DMS153 treated with DMSO at 0.1 percent for 48 hours (cell line): Measurements from ENCODE around the gene VWF.
"Not testable (repeated sequence)": the region's sequence is repeated elsewhere in the genome, so short reads cannot be mapped to it uniquely, and the experiment has no call there.

ENCODE experiments used
- DNase-seq: peaks from one replicate; lab custom pipeline; 2025; ENCODE audit not compliant: unreplicated experiment; lab: John Stamatoyannopoulos, UW

Gene VWF

GRCh38 chr12:6146509-6146908 lies 22.0 kb upstream of the VWF start:
- no peak for DNase-seq

DNA sequence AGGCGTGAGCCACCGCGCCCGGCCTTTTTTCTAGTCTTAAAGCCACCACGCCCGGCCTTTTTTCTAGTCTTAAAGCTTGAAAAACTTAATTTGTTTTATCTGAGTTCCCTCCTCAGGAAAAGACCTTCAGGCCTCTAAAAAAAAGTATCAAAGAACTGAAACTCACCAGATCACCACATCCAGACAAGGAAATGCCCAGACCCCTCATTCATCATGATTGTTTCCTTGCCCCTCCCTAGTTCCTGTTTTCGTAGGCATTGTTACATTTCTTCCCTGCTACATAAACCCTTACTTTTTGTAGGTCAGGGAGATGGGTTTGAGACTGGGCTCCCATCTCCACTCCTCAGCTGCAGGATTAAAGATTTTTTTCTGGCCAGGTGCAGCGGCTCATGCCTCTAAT lies 21.1 kb upstream of the VWF start:
- DNase-seq: no peak

DNA sequence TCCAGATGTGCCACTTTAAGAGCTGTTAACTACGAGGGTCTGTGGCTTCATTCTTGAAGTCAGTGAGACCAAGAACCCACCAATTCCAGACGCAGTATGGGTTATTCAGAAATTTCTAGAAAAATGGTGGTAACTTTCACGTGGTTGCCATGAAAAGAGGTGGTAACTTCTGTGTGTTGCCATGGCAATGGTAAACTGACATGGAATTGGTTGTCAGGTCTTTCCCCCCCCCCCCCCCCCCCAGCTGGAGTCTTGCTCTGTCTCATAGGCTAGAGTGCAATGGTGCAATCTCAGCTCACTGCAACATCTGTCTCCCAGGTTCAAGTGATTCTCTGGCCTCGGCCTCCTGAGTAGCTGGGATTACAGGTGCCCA lies 18.8 kb upstream of the VWF start:
- no peak for DNase-seq

DNA sequence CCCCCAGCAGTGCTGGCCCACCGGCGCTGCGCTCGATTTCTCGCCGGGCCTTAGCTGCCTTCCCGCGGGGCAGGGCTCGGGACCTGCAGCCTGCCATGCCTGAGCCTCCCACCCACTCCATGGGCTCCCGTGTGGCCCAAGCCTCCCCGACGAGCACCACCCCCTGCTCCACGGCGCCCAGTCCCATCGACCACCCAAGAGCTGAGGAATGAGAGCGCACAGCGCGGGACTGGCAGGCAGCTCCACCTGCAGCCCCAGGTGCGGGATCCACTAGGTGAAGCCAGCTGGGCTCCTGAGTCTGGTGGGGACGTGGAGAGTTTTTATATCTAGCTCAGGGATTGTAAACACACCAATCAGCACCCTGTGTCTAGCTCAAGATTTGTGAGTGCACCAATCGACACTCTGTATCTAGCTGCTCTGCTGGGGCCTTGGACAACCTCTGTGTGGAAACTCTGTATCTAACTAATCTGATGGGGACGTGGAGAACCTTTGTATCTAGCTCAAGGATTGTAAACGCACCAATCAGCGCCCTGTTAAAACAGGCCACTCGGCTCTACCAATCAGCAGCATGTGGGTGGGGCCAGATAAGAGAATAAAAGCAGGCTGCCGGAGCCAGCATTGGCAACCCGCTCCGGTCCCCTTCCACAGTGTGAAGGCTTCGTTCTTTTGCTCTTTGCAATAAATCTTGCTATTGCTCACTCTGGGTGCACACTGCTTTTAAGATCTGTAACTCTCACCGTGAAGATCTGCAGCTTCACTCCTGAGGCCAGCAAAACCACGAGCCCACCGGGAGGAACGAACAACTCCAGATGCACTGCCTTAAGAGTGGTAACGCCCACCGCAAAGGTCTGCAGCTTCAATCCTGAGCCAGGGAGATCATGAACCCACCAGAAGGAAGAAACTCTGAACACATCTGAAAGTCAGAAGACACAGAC lies 18.2 kb upstream of the VWF start:
- DNase-seq: not testable (repeated sequence)

- not testable (repeated sequence) for DNase-seq
Observed at GRCh38 chr12:6141731-6142367, 17.4 kb upstream of the VWF start.

DNA sequence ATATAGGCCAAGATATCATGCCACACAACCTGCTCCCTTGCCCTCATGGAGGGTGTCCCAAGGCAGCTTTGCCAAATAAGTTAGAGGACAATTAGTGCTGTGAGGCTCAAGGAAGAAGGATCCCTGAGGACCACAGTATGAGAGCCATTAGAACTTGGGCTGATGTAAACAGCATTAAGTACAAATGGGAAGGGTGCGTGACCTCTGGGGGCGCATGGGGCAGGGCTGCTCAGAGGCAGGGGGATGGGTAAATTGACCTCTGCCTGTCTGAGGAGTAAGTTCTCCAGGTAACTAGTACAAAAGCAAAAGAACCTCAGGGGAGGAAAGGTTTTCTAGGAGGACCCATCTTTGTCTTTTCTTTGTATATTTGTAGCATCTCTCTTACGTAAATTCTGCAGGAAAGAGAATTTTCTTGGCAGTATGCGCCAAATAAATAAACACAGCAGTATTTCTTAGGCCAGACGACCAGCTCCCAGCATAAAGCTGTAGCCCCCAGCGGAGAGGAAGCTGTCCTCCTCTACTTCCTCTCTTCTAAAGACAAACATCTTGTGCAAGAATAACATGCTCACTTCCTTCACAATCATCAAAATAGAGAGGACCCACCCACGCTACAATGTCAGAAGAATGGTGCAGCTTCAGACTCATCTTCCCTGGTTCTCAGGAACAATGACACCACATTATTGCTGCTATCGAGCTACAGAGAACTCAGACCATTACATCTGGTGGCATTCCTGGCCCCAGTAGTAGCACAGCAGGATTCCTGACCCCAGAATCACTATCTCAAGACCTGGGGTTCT lies 16.4 kb upstream of the VWF start:
- no peak for DNase-seq

DNA sequence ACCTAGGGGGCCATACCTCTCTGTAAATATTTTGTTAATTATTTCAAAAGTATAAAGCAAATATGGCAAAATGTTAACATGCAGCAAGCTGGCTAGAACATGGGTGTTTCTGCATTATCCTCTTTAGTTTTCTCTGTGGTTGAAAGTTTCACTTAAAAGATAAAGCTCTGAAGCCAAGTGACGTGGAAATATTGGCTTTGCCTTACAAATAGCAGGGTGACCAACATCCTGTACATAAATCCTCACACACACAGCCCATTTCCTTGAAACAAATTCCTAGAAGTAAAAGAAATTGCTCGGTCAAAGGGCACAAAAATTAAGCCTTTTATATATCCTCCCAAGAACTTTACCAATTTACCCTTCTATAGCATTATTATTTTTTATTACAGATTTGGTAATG lies 10.6 kb upstream of the VWF start:
- DNase-seq: no peak

DNA sequence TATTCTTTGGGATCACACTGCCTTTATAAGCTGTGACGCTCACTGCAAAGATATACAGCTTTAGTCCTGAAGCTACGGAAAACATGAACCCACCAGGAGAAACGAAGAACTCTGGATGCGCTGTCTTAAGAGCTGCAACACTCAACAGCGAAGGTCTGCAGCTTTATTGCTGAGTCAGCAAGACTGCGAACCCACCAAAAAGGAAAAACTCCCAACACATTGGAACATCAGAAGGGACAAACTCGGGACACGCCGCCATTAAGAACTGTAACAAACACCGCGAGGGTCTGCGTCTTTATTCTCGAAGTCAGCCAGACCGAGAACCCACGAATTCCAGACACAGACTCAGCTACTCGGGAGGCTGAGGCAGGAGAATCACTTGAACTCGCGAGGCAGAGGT lies 9.2 kb upstream of the VWF start:
- DNase-seq: no peak

- no peak for DNase-seq
Observed at GRCh38 chr12:6132496-6132895, 8.0 kb upstream of the VWF start.

DNA sequence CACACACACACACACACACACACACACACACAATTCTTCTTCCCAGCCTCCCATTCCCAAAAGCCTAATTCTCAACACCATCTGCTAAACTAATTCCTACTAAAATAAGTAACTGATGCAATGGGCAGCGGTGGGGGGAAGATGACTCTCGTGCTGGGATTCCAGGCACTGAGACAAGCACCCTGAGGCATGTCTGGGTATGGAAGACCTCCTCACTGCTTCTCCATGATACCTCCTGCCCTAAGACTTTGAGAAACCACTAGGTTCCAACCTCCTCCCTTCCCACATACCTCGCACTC lies 789 bp upstream of the VWF start:
- no peak for DNase-seq

DNA sequence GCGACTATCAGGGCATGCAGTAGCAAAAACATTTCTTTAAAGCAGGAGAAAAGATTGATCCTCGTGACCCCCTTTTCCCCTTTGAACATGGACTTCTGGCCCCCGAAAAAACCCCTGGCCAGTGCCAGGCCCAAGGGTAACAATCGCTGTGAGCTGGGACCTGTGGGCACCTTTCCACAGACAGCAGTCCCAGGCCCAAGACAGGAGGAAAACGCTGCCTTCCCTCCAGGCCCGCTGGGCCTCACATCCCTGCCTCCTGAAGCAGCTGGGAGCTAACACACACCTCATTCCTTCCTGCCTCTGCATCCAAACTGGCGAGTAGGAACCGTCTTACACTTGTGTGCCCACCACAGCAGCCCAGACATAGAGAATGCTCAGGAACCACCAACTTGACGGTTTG lies 1.2 kb downstream of the VWF start:
- DNase-seq: no peak

DNA sequence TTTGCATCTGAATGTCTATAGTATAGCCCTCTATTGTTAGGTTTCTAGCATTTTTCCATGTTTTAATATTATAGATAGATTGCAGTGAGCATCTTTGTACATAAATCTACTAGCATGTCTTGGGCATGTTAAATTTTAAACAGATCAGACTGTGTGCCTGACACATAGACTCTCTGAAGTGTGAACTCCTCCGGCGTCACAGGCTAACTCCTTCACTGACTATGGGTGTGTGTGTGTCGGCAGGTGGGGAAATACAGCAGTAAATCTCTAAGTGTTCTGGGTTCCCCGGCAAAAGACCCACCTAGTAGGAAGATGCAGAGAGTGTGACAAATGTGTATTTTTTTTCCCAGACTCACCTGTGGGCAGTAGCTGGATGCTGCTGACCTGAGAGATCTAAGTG lies 2.3 kb downstream of the VWF start:
- DNase-seq: no peak

GRCh38 chr12:6120796-6121473 lies 3.5 kb downstream of the VWF start:
- no peak for DNase-seq

GRCh38 chr12:6118891-6119568 lies 5.4 kb downstream of the VWF start:
- DNase-seq: no peak

- DNase-seq: no peak
Observed at GRCh38 chr12:6116471-6117021, 7.9 kb downstream of the VWF start.

- no peak for DNase-seq
Observed at GRCh38 chr12:6115389-6115788, 9.1 kb downstream of the VWF start.

DNA sequence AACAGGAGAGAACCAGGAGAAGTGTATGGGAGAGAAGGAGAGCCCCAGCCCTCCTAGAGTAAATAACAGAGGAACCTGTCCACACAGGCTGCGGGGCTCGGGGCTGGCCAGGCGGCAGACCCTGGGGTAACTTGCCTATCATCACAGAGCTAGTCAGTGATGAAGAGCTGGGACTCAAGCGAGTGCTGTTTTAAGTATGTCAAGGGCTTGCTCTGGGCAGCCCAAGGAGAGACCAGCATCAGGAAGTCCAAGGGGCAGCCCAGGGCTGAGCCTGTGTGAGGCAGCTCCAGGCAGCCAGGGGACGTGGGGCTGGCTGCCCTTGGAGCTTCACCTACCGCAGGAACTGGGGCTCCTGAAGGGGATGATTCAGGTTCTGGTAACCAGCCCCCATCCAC lies 10.0 kb downstream of the VWF start:
- no peak for DNase-seq

DNA sequence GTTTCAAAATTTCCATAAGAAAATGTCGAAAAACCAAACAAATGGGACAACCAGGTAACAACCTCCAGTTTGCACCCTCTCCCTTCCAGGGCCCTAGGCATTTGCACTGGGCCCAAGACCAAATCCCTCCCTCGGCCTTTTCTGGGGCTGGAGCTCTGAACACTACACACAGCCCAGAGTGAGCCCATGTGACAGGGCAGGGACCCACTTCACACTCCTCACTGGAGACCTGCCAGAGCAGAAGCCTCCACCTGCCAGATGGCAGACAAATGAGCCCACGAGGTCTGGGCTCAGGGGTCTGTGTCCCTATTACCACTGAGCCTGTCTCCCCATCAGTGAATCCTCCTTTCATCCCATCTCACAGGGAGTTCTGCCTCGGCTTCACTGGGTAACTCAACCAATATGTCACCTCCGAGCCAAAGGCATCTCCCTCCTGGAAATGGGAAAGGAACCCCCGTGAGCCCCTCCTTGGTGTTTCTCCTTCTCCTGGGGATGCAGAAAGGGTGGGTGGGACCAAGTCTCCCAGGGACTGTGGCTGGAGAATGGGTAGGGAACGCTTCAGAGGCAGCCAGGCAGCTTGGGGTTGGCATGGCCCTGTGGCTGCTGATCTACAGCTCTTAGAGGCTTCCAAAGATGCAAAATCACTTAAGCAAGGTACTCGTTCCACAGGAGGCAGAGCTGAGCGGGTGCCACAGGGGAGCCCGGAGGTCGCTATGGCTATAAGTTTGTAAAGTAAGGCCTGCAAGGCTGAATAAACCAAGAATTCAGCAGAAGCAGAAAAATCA lies 10.6 kb downstream of the VWF start:
- no peak for DNase-seq

DNA sequence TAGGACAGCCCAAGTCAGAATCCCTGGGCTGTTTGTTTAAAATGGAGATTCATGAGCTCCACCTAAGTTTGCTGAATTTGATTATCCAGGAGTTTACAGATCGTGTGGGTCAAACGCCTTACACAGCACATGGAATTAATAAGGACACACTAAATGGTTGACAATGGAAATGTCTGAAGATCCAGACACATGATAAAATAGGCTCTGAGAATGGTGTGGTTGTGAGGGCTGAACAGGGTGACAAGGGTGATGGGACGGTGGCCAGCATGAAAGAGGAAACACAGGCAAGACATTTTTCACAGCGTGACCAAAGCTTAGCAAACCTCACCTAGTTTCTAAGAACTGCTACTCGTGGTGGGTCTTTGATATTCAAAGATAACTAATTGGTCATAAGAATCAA lies 12.5 kb downstream of the VWF start:
- no peak for DNase-seq

GRCh38 chr12:6110006-6110405 lies 14.5 kb downstream of the VWF start:
- no peak for DNase-seq
